Activated naive CD8-positive, alpha-beta T cell treated with anti-CD3 and anti-CD28 coated beads, Interleukin-2, amount 10 ng/mL, durations not matched to agents 7 days and 5 days (primary cell): ENCODE data around the gene PACSIN1. TPM values are rescaled to one million over a fixed set of nuclear protein-coding genes. Genes with fewer than 3 reads are reported as not detected.
"Not testable (repeated sequence)": the region's sequence is repeated elsewhere in the genome, so short reads cannot be mapped to it uniquely, and the experiment has no call there.

Source experiments
- ATAC-seq: fragments of 150-1000 bp; cut with Tn5 transposase; one replicate; pipeline ENCODE4 v1.10.0; 2021; ENCODE audit warnings: low read depth, moderate library complexity
- POLR2A ChIA-PET: fragments of 350-600 bp; sonication (Branson Sonifier 250); formaldehyde crosslinking; loops from one replicate; lab custom pipeline; 2021; ENCODE audit warnings: antibody characterized with exemption; lab: Charles Lee
- DNase-seq: peaks from one replicate; pipeline ENCODE4 v3.0.0; 2021
- H3K27ac Mint-ChIP-seq: one replicate; pipeline ENCODE4 v1.8.0; 2022; ENCODE audit warnings: mild to moderate bottlenecking, mixed read lengths
- H3K27me3 Mint-ChIP-seq: one replicate; pipeline ENCODE4 v1.8.0; 2022; ENCODE audit warnings: mild to moderate bottlenecking, moderate library complexity, mixed read lengths
- H3K36me3 Mint-ChIP-seq: one replicate; pipeline ENCODE4 v1.8.0; 2021; ENCODE audit warnings: mild to moderate bottlenecking, mixed read lengths
- H3K4me1 Mint-ChIP-seq: one replicate; pipeline ENCODE4 v1.8.0; 2021; ENCODE audit warnings: mixed read lengths
- H3K4me3 Mint-ChIP-seq: one replicate; pipeline ENCODE4 v1.8.0; 2022; ENCODE audit warnings: mild to moderate bottlenecking, moderate library complexity, mixed read lengths
- H3K9me3 Mint-ChIP-seq: one replicate; pipeline ENCODE4 v1.8.0; 2021; ENCODE audit warnings: mixed read lengths
- total RNA-seq, 2 experiments: library from RNA; stranded (reverse); gene quantifications; one replicate each; pipeline ENCODE4 v1.2.3, GENCODE V29; 2021

The PACSIN1 gene
- total RNA-seq, 2 experiments from 2014 or later, result 3.1 to 4.5 TPM

DNA sequence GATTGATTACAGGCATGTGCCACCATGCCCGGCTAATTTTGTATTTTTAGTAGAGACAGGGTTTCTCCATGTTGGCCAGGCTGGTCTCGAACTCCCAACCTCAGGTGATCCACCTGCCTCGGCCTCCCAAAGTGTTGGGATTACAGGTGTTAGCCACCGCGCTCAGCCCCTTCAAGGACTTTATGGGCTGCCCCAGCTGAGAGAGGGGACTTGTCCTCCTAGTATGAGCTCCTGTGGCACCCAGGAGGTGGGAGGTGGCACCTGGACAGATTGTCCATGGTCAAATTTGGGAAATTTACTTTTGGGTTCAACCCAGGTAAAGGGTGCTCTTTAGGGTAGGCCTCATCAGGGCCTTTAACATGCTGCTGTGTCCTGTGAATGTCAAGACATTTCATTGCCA lies 17.9 kb downstream of the PACSIN1 start:
- Mint-ChIP-seq H3K27ac (peak overlapping the region; percentile 42), H3K4me1 (peaks cover 31% of the 10 kb centered on the region)
- POLR2A ChIA-PET, result interaction anchor here (0.6 kb wide), 1 partner anchor 134 kb away, joined by 3 read pairs; no protein-coding TSS in a partner anchor
- H3K27me3 Mint-ChIP-seq, H3K36me3 Mint-ChIP-seq, DNase-seq, H3K4me3 Mint-ChIP-seq, H3K9me3 Mint-ChIP-seq, ATAC-seq: not testable (repeated sequence)

DNA sequence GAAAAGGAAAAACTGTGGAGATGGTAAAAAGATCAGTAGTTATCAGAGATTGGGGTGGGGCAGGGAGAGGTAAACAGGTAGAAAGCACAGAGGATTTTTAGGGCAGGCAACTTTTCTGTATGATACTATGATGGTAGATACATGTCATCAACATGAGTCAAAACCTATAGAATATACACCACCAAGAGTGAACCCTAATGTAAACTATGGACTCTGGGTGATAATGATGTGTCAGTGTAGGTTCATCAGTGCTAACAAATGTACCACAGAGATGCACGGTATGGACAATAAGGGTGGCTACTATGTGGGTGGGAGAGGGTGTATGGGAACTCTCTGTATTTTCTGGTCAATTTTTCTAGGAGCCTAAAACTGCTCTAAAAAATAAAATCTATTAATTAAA lies 18.5 kb downstream of the PACSIN1 start:
- Mint-ChIP-seq H3K27me3 (peaks cover 2% of the 10 kb centered on the region), H3K4me1 (peaks cover 31% of the 10 kb centered on the region), H3K9me3 (no peaks in the 10 kb centered on the region), H3K27ac (peak overlapping the region; percentile 42), H3K36me3 (no peaks in the 10 kb centered on the region), H3K4me3 (no peak overlapping the region)
- no peak for DNase-seq
- ATAC-seq, result no peak
- POLR2A ChIA-PET, result no interaction called here

- H3K36me3 Mint-ChIP-seq, result no peaks in the 10 kb centered on the region
- H3K27ac Mint-ChIP-seq, result peak overlapping the region; percentile 84
- DNase-seq, result peak; percentile 55
- ATAC-seq, result peak; percentile 92
- POLR2A ChIA-PET, result interaction anchor here (0.5 kb wide), 1 partner anchor 11 kb away, joined by 5 read pairs; no protein-coding TSS in a partner anchor
- peaks cover 31% of the 10 kb centered on the region for H3K4me1 Mint-ChIP-seq
- peak overlapping the region; percentile 66 for H3K4me3 Mint-ChIP-seq
- no peaks in the 10 kb centered on the region for H3K9me3 Mint-ChIP-seq
- peaks cover 2% of the 10 kb centered on the region for H3K27me3 Mint-ChIP-seq
Measured at GRCh38 chr6:34484899-34485298, 19.0 kb downstream of the PACSIN1 start.

DNA sequence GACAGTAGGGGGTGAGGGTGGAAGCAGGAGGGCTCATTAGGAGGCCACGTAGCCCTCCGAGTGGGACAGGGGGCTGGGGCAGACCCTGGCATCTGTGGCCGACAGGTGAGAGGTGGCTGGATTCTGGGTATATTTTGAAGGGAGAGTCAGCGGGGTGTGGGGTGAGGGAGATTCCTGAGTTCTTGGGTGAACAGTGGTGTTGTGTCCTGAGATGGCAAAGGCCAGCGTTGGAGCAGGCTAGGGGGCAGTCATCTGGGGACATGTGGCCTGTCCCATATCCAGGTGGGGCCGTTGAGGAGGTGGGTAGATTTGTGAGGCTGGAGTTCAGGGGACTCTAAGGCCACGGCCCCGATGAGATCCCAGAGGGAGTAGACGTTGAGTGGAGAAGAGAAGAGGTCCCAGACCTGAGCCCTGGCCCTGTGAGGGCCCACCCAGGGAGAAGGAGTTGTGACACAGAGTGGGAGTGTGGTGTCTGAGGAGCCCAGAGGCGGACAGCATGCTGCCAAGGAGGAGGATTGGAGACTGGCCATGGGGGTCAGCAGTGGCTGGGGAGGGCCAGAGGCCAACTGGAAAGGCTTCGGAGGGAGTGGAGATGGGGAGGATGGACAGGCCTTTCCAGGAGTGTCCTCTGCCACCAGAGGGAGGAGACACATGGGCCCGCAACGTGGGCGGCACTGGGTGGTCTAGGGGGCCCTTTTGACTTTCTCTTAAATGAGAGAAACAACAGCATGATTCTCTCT lies 19.6 kb downstream of the PACSIN1 start:
- Mint-ChIP-seq H3K36me3 (no peaks in the 10 kb centered on the region), H3K27ac (peak overlapping the region; percentile 84), H3K4me3 (peak overlapping the region; percentile 66), H3K9me3 (no peaks in the 10 kb centered on the region), H3K4me1 (peaks cover 31% of the 10 kb centered on the region), H3K27me3 (peaks cover 2% of the 10 kb centered on the region)
- POLR2A ChIA-PET, result interaction anchor here (0.5 kb wide), 1 partner anchor 10 kb away, joined by 5 read pairs; no protein-coding TSS in a partner anchor
- ATAC-seq (peak; percentile 28), DNase-seq (peak; percentile 33)

- Mint-ChIP-seq H3K36me3 (no peaks in the 10 kb centered on the region), H3K27me3 (no peaks in the 10 kb centered on the region), H3K4me3 (peak overlapping the region; percentile 41), H3K4me1 (peaks cover 32% of the 10 kb centered on the region), H3K9me3 (no peaks in the 10 kb centered on the region), H3K27ac (peak overlapping the region; percentile 68)
- POLR2A ChIA-PET, result no interaction called here
- ATAC-seq (peak; percentile 28), DNase-seq (peak; percentile 30)
Measured at GRCh38 chr6:34486106-34486740, 20.3 kb downstream of the PACSIN1 start.

DNA sequence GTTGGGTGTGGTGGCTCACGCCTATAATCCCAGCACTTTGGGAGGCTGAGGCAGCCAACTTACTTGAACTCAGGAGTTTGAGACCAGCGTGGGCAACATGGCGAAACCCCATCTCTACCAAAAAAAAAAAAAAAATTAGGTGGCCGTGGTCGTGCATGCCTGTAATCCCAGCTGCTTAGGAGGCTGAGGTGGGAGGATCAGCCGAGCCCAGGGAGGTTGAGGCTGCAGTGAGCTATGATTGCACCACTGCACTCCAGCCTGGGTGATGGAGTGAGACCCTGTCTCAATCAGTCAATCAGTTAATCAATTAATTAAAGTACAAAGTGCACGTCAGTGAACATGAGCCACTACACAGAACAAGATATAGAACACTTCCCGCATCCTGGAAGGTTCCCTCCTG lies 21.0 kb downstream of the PACSIN1 start:
- peaks cover 33% of the 10 kb centered on the region for H3K4me1 Mint-ChIP-seq
- not testable (repeated sequence) for H3K9me3 Mint-ChIP-seq, H3K4me3 Mint-ChIP-seq, H3K27ac Mint-ChIP-seq, H3K27me3 Mint-ChIP-seq, ATAC-seq, H3K36me3 Mint-ChIP-seq
- POLR2A ChIA-PET, result interaction anchor here (0.6 kb wide), 1 partner anchor 20 kb away, joined by 5 read pairs; no protein-coding TSS in a partner anchor
- DNase-seq, result peak; percentile 6

DNA sequence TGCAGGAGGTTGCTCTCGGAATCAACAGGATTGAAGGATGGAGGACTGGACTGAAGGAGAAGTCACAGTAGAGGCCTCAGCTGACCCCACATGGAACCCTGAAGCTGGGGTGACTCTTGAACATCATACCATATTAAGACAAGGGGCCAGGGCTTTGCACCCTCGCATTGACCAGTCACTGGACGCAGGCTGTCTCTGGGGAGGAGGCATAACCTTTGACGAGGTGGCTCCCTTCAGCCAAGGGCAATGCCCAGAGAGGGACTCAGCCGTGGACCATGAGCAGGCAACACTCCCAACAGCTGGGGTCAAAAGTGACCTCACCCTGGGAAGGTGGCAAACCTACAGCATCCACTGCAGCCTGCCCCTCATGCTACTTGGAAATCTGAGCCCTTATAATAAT lies 21.7 kb downstream of the PACSIN1 start:
- Mint-ChIP-seq H3K27ac (no peak overlapping the region), H3K27me3 (no peaks in the 10 kb centered on the region)

DNA sequence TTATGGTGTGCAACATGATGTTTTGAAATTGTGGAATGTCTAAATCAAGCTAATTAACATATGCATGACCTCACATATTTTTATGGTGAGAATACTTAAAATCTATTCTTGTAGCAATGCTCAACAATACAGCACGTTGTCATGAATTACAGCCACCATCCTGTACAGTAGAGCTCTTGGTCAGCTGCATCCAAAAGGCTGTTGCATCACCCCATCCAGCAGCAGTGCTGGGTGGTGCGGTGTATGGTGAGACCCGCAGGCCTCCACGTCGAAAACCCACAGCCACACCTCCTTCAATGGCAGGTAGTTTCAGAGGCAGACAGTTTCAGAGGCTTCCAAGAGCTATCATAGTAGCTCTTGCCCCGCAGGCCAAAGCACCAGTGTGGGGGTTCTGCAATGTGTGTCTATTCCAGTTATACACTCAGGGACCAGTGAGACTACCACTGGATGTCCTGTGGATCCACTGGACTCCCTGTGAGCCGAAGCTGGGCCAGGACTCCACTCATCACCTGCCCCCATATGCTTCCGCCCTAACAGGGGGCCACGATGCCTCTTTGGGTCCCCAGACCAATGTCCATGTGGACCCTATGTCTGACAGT lies 23.4 kb downstream of the PACSIN1 start:
- no peaks in the 10 kb centered on the region for H3K27me3 Mint-ChIP-seq
- H3K36me3 Mint-ChIP-seq, result no peaks in the 10 kb centered on the region
- ATAC-seq (no peak), DNase-seq (no peak)
- no peak overlapping the region for H3K4me3 Mint-ChIP-seq
- H3K27ac Mint-ChIP-seq, result no peak overlapping the region
- POLR2A ChIA-PET, result no interaction called here
- peaks cover 30% of the 10 kb centered on the region for H3K4me1 Mint-ChIP-seq
- H3K9me3 Mint-ChIP-seq, result no peaks in the 10 kb centered on the region

More for the DNA sequence above, 21.7 kb downstream of the PACSIN1 start:
- Mint-ChIP-seq H3K9me3 (no peaks in the 10 kb centered on the region), H3K36me3 (no peaks in the 10 kb centered on the region), H3K4me1 (peaks cover 33% of the 10 kb centered on the region), H3K4me3 (no peak overlapping the region)
- no peak for ATAC-seq
- DNase-seq, result peak; percentile 24
- POLR2A ChIA-PET, result interaction anchor here (0.6 kb wide), 1 partner anchor 21 kb away, joined by 5 read pairs; no protein-coding TSS in a partner anchor

DNA sequence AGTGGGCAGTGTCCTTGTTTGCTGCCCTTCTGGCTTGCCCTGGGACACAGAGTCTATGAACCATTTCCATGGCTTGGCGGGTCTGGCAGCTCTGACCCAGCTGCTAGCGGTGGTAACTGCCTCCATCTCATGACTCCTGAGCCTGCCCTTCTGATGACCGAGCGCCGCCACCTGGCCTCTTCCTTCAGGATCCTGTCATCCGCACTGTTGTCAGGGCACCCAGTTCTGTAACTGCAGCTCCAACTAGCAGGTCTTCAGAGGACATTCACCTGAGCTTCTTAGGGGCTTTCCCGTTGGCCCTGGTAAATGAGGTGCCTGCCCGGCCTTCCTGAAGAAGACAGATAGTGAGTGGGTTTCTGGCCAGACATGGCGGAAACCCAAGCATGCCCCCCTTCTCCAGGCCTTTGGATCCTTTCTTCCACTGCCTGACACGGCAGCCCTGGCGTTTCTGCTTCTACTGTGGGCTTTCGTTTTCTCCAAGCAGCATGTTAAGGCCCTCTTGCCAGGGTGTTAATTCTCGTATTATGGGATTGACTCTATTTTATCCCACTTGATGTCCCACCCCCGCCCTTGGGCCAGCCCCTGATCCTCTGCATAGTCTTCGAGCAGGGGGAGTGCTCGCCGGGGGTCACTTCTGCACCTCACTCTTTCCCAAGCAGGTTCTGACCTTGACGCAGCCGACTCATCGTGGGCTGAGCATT lies 24.7 kb downstream of the PACSIN1 start:
- H3K9me3 Mint-ChIP-seq, result no peaks in the 10 kb centered on the region
- peaks cover 19% of the 10 kb centered on the region for H3K4me1 Mint-ChIP-seq
- DNase-seq (no peak), ATAC-seq (no peak)
- H3K4me3 Mint-ChIP-seq, result no peak overlapping the region
- POLR2A ChIA-PET, result no interaction called here
- H3K36me3 Mint-ChIP-seq, result no peaks in the 10 kb centered on the region
- H3K27ac Mint-ChIP-seq, result no peak overlapping the region
- H3K27me3 Mint-ChIP-seq, result peaks cover 4% of the 10 kb centered on the region

- peaks cover 4% of the 10 kb centered on the region for H3K27me3 Mint-ChIP-seq
- POLR2A ChIA-PET, result no interaction called here
- H3K9me3 Mint-ChIP-seq, result no peaks in the 10 kb centered on the region
- no peak overlapping the region for H3K4me3 Mint-ChIP-seq
- H3K4me1 Mint-ChIP-seq, result peaks cover 14% of the 10 kb centered on the region
- no peak overlapping the region for H3K27ac Mint-ChIP-seq
- DNase-seq (no peak), ATAC-seq (no peak)
- H3K36me3 Mint-ChIP-seq, result no peaks in the 10 kb centered on the region
Measured at GRCh38 chr6:34491091-34491430, 25.2 kb downstream of the PACSIN1 start.

DNA sequence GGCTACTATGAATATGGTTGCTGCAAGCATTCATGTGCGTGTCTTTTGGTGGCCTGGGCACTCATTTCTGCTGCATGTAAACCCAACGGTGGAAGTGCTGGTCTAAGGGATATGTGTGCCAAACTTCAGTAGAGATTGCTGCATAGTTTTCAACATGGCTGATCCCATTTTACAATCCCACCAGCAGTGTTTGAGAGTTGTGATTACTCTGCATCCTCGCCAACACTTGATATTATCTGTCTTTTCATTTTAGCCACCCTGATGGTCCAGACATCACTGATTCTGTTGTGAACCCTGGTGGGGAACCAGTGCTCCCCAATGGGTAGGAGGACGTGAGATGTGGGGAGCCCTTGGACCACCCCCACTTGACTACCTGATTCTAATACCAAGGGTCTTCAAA lies 27.5 kb downstream of the PACSIN1 start:
- DNase-seq (no peak), ATAC-seq (no peak)
- no peaks in the 10 kb centered on the region for H3K36me3 Mint-ChIP-seq
- peaks cover 4% of the 10 kb centered on the region for H3K4me1 Mint-ChIP-seq
- H3K9me3 Mint-ChIP-seq, result no peaks in the 10 kb centered on the region
- H3K4me3 Mint-ChIP-seq, result no peak overlapping the region
- POLR2A ChIA-PET, result no interaction called here
- H3K27me3 Mint-ChIP-seq, result peaks cover 4% of the 10 kb centered on the region
- no peak overlapping the region for H3K27ac Mint-ChIP-seq

DNA sequence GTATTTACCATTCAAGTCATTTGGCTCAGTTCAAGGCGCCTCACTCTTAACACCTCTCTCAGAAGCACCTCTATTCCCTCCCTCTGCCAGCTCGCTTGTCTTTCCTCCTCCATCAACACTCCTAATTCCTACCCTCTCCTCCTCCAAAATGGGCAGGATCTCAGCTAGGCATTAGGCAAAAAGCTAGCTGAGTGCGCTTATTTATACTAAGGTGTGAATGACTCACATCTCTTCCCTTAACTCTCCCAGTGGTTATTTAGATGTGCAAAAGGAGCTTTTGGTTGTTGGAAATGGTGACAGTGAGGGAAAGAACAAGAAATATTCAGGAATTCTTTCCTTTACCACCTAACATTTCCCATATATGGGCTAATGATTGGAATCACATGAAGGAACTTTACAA lies 29.1 kb downstream of the PACSIN1 start:
- no peaks in the 10 kb centered on the region for H3K36me3 Mint-ChIP-seq
- no peak overlapping the region for H3K4me3 Mint-ChIP-seq
- POLR2A ChIA-PET, result interaction anchor here (0.6 to 0.7 kb wide), 2 partner anchors 10 to 73 kb away, joined by 3 to 5 read pairs; no protein-coding TSS in a partner anchor
- ATAC-seq (no peak), DNase-seq (no peak)
- H3K27me3 Mint-ChIP-seq, result peaks cover 9% of the 10 kb centered on the region
- peaks cover 3% of the 10 kb centered on the region for H3K4me1 Mint-ChIP-seq
- no peak overlapping the region for H3K27ac Mint-ChIP-seq
- H3K9me3 Mint-ChIP-seq, result no peaks in the 10 kb centered on the region

- no peaks in the 10 kb centered on the region for H3K36me3 Mint-ChIP-seq
- H3K9me3 Mint-ChIP-seq, result no peaks in the 10 kb centered on the region
- DNase-seq, result peak; percentile 10
Measured at GRCh38 chr6:34496103-34496685, 30.3 kb downstream of the PACSIN1 start.

More at GRCh38 chr6:34496103-34496685, 30.3 kb downstream of the PACSIN1 start:
- Mint-ChIP-seq H3K4me3 (no peak overlapping the region), H3K4me1 (peaks cover 2% of the 10 kb centered on the region), H3K27ac (no peak overlapping the region), H3K27me3 (peaks cover 9% of the 10 kb centered on the region)
- ATAC-seq, result no peak
- POLR2A ChIA-PET, result interaction anchor here (0.7 kb wide), 1 partner anchor 81 kb away, joined by 4 read pairs; no protein-coding TSS in a partner anchor
